ENCODE measurements around the gene ARL5A.

- TF ChIP-seq, protein P1, sequence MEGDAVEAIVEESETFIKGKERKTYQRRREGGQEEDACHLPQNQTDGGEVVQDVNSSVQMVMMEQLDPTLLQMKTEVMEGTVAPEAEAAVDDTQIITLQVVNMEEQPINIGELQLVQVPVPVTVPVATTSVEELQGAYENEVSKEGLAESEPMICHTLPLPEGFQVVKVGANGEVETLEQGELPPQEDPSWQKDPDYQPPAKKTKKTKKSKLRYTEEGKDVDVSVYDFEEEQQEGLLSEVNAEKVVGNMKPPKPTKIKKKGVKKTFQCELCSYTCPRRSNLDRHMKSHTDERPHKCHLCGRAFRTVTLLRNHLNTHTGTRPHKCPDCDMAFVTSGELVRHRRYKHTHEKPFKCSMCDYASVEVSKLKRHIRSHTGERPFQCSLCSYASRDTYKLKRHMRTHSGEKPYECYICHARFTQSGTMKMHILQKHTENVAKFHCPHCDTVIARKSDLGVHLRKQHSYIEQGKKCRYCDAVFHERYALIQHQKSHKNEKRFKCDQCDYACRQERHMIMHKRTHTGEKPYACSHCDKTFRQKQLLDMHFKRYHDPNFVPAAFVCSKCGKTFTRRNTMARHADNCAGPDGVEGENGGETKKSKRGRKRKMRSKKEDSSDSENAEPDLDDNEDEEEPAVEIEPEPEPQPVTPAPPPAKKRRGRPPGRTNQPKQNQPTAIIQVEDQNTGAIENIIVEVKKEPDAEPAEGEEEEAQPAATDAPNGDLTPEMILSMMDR (conservative IDR thresholded peaks at IDR 0.05): no peak
- no peak for TF ChIP-seq ZFX (IDR thresholded peaks at IDR 0.05)
Measured at GRCh38 chr2:151805343-151805742, 22.9 kb downstream of the ARL5A start.

All from C4-2B (cell line).